ENCODE data around the gene TMEM86A.

TMEM86A gene

DNA sequence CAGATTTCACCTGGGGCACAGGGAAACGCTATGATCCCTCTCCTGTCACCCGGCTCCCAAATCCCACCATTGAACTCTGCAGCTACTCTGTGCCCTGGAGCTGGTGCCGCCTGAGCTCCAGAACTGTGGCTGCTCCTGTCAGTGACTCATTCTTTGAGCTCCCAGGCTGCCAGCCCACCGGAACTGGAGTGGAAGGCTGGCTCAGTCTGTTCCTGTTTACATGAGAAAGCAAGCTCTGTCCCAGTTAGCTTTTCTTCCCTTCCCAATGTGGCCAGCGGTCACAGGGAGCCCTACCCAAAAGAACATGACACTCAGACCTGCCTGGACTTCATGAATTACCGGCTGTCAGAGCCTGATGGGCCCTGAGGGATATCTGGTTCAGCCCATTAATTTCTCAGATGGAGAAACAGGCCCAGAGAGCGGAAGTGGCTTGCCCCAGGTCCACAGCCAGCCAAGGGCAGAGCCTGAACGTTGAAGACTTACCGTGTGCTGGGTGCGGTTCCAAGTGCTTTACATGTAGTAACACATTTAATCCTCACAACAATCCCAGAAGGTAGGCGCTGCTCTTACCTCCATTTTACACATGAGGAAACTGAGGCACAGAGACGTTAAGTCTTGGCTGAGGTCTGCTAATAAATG is 51.2 kb downstream of the TMEM86A start:
- Mint-ChIP-seq H3K36me3 (ENCODE audit: low read depth) (no peaks in the 10 kb centered on the region), H3K4me1 (ENCODE audit: low read depth) (peaks cover 8% of the 10 kb centered on the region), H3K4me3 (no peak overlapping the region), H3K27ac (no peak overlapping the region), H3K27me3 (peaks cover 9% of the 10 kb centered on the region), H3K9me3 (no peaks in the 10 kb centered on the region)

DNA sequence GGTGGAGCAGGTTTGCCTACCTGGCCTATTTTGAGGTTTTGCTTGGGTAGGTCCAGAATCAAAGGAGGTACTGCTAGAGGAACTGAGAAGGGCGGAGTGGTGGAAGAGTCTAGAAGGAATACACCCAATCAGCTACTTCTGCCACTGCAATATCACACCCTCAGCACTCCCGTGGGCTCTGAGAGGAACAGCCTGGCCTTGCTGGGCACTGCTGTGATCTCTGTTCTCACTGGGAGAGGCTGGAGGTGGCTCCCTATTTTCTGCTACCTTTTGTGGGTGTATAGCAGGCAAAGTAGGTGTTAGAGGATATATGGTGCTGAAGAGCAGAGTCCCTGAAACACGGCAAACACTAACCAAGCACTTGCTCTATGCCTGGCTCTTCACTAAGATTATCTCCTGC is 52.4 kb downstream of the TMEM86A start:
- H3K9me3 Mint-ChIP-seq: no peaks in the 10 kb centered on the region

DNA sequence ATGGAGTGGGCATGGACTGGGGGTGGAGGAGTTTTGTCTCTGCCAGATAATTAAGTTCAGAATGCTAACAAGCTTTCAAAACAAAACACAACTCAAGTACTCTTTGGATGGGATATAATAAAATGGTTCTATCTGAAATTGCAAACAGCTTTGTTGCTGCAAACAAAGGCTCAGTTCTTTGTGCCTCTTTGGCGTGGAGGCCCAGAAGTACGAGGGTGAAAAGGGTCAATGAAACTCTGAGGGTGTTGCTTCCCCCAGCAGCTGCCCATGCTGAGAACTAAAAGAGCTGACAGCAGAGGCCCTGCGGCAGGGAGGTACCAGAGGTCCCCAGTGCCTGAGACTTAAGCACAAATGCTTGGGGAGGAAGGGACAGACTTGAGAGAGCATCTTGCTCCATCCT is 53.9 kb downstream of the TMEM86A start:
- Mint-ChIP-seq H3K27me3 (peaks cover 9% of the 10 kb centered on the region), H3K27ac (no peak overlapping the region), H3K9me3 (no peaks in the 10 kb centered on the region), H3K36me3 (ENCODE audit: low read depth) (no peaks in the 10 kb centered on the region), H3K4me1 (ENCODE audit: low read depth) (peaks cover 8% of the 10 kb centered on the region), H3K4me3 (no peak overlapping the region)

More for the DNA sequence above, 52.4 kb downstream of the TMEM86A start:
- H3K4me1 Mint-ChIP-seq (ENCODE audit: low read depth): peaks cover 8% of the 10 kb centered on the region
- H3K4me3 Mint-ChIP-seq: no peak overlapping the region
- peaks cover 9% of the 10 kb centered on the region for H3K27me3 Mint-ChIP-seq
- no peak overlapping the region for H3K27ac Mint-ChIP-seq
- no peaks in the 10 kb centered on the region for H3K36me3 Mint-ChIP-seq (ENCODE audit: low read depth)

DNA sequence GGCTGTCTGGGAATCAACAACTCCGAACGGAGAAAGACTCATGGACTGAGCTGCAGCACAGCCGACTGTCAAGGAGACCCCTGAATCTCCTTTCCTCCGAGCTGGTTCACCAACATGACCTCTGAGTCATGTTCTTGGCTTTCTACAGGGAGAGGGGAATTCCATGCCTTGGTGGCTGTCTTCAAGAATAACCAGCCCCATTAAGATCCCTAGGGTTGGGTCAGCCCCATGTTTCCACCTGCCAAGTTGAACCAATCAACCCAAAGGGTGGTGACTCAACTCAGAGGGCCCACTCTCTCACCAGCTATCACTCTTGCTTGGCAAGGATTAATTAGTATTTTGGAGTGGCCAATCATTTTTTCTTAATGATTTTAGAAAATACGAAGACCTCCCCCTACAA is 55.7 kb downstream of the TMEM86A start:
- Mint-ChIP-seq H3K9me3 (no peaks in the 10 kb centered on the region), H3K4me1 (ENCODE audit: low read depth) (peaks cover 8% of the 10 kb centered on the region), H3K27me3 (peaks cover 9% of the 10 kb centered on the region), H3K36me3 (ENCODE audit: low read depth) (no peaks in the 10 kb centered on the region), H3K4me3 (no peak overlapping the region), H3K27ac (no peak overlapping the region)
